ENCODE results near the gene HNRNPL.
"Not testable (repeated sequence)": the region's sequence is repeated elsewhere in the genome, so short reads cannot be mapped to it uniquely, and the experiment has no call there.

Gene HNRNPL

GRCh38 chr19:38869836-38870607, 20.2 kb upstream of the HNRNPL start:
- peak; percentile 88 to 93 for DNase-seq (ENCODE audit: low read depth in 2 of 2)

- DNase-seq (ENCODE audit: low read depth in 2 of 2) = no peak
Observed at GRCh38 chr19:38869160-38869835, 19.5 kb upstream of the HNRNPL start.

- no peak for DNase-seq (ENCODE audit: low read depth in 2 of 2)
Observed at GRCh38 chr19:38868551-38868950, 18.8 kb upstream of the HNRNPL start.

- DNase-seq (ENCODE audit: low read depth in 2 of 2) = no peak
Observed at GRCh38 chr19:38867171-38867780, 17.5 kb upstream of the HNRNPL start.

- DNase-seq (ENCODE audit: low read depth in 2 of 2) = no peak
Observed at GRCh38 chr19:38862321-38863059, 12.7 kb upstream of the HNRNPL start.

- no peak for DNase-seq (ENCODE audit: low read depth in 2 of 2)
Observed at GRCh38 chr19:38861368-38861767, 11.6 kb upstream of the HNRNPL start.

GRCh38 chr19:38859631-38860204, 9.9 kb upstream of the HNRNPL start:
- not testable (repeated sequence) for DNase-seq (ENCODE audit: low read depth in 2 of 2)

- no peak for DNase-seq (ENCODE audit: low read depth in 2 of 2)
Observed at GRCh38 chr19:38856813-38857212, 7.0 kb upstream of the HNRNPL start.

GRCh38 chr19:38855751-38856150, 6.0 kb upstream of the HNRNPL start:
- not testable (repeated sequence) for DNase-seq (ENCODE audit: low read depth in 2 of 2)

GRCh38 chr19:38854961-38855360, 5.2 kb upstream of the HNRNPL start:
- DNase-seq (ENCODE audit: low read depth in 2 of 2) = not testable (repeated sequence)

GRCh38 chr19:38853214-38853613, 3.4 kb upstream of the HNRNPL start:
- no peak for DNase-seq (ENCODE audit: low read depth in 2 of 2)

GRCh38 chr19:38852231-38853044, 2.7 kb upstream of the HNRNPL start:
- DNase-seq (ENCODE audit: low read depth in 2 of 2) = peak in 1 of 2 donors; percentile 51

- DNase-seq (ENCODE audit: low read depth in 2 of 2) = peak; percentile 89 to 90
Observed at GRCh38 chr19:38851622-38852230, 1.9 kb upstream of the HNRNPL start.

- no peak for DNase-seq (ENCODE audit: low read depth in 2 of 2)
Observed at GRCh38 chr19:38850976-38851621, 1.3 kb upstream of the HNRNPL start.

GRCh38 chr19:38850436-38850975, 720 bp upstream of the HNRNPL start:
- peak in 1 of 2 donors; percentile 92 for DNase-seq (ENCODE audit: low read depth in 2 of 2)

GRCh38 chr19:38849147-38849859, 483 bp downstream of the HNRNPL start:
- DNase-seq (ENCODE audit: low read depth in 2 of 2) = peak; percentile 98

GRCh38 chr19:38848299-38849146, 1.3 kb downstream of the HNRNPL start:
- DNase-seq (ENCODE audit: low read depth in 2 of 2) = no peak

GRCh38 chr19:38846097-38846496, 3.7 kb downstream of the HNRNPL start:
- no peak for DNase-seq (ENCODE audit: low read depth in 2 of 2)
